Activated naive CD4-positive, alpha-beta T cell treated with anti-CD3 and anti-CD28 coated beads, Interleukin-2, amount 10 ng/mL, durations not matched to agents 7 days and 5 days (primary cell): ENCODE results near the gene MGAT5B.
"Not testable (repeated sequence)": the region's sequence is repeated elsewhere in the genome, so short reads cannot be mapped to it uniquely, and the experiment has no call there.

Experiments
- CTCF ChIA-PET: fragments of 350-600 bp; sonication (Branson Sonifier 250); formaldehyde crosslinking; loops from one replicate; lab custom pipeline; 2021; ENCODE audit warnings: antibody characterized with exemption; lab: Charles Lee
- DNase-seq: peaks from one replicate; pipeline ENCODE4 v3.0.0-alpha.2; 2020
- H3K27ac Mint-ChIP-seq: one replicate; pipeline ENCODE4 v1.8.0; 2021; ENCODE audit warnings: mild to moderate bottlenecking, moderate library complexity, mixed read lengths
- H3K27me3 Mint-ChIP-seq: one replicate; pipeline ENCODE4 v1.8.0; 2021; ENCODE audit warnings: mild to moderate bottlenecking, mixed read lengths
- H3K36me3 Mint-ChIP-seq: one replicate; pipeline ENCODE4 v1.8.0; 2021; ENCODE audit warnings: mixed read lengths
- H3K4me1 Mint-ChIP-seq: one replicate; pipeline ENCODE4 v1.8.0; 2021; ENCODE audit warnings: mixed read lengths
- H3K4me3 Mint-ChIP-seq: one replicate; pipeline ENCODE4 v1.8.0; 2021; ENCODE audit warnings: mild to moderate bottlenecking, moderate library complexity, mixed read lengths
- H3K9me3 Mint-ChIP-seq: one replicate; pipeline ENCODE4 v1.8.0; 2021; ENCODE audit warnings: mixed read lengths

Gene MGAT5B

GRCh38 chr17:76841776-76842405 lies 26.3 kb upstream of the MGAT5B start:
- Mint-ChIP-seq H3K27ac (no peak overlapping the region), H3K36me3 (no peaks in the 10 kb centered on the region), H3K4me3 (no peak overlapping the region), H3K9me3 (no peaks in the 10 kb centered on the region), H3K27me3 (peaks cover 89% of the 10 kb centered on the region), H3K4me1 (peaks cover 19% of the 10 kb centered on the region)
- DNase-seq = no peak
- CTCF ChIA-PET = interaction anchor here (0.8 kb wide), 1 partner anchor 214 kb away, joined by 3 read pairs; no protein-coding TSS in a partner anchor

GRCh38 chr17:76843068-76843467 lies 25.1 kb upstream of the MGAT5B start:
- DNase-seq, H3K4me3 Mint-ChIP-seq, CTCF ChIA-PET, H3K27ac Mint-ChIP-seq, H3K36me3 Mint-ChIP-seq, H3K9me3 Mint-ChIP-seq: not testable (repeated sequence)
- peaks cover 19% of the 10 kb centered on the region for H3K4me1 Mint-ChIP-seq
- peaks cover 94% of the 10 kb centered on the region for H3K27me3 Mint-ChIP-seq

GRCh38 chr17:76843703-76844484 lies 24.3 kb upstream of the MGAT5B start:
- Mint-ChIP-seq H3K27ac (no peak overlapping the region), H3K4me1 (peaks cover 19% of the 10 kb centered on the region), H3K36me3 (no peaks in the 10 kb centered on the region), H3K9me3 (no peaks in the 10 kb centered on the region), H3K27me3 (peaks cover 93% of the 10 kb centered on the region), H3K4me3 (no peak overlapping the region)
- CTCF ChIA-PET = interaction anchor here (0.6 kb wide), 2 partner anchors 49 to 111 kb away, joined by 3 read pairs; no protein-coding TSS in a partner anchor
- no peak for DNase-seq

GRCh38 chr17:76844485-76844829 lies 23.7 kb upstream of the MGAT5B start:
- H3K4me3 Mint-ChIP-seq = no peak overlapping the region
- CTCF ChIA-PET = interaction anchor here (0.6 kb wide), 2 partner anchors 50 to 111 kb away, joined by 3 read pairs; no protein-coding TSS in a partner anchor
- H3K4me1 Mint-ChIP-seq = peaks cover 17% of the 10 kb centered on the region
- no peak for DNase-seq
- H3K9me3 Mint-ChIP-seq = no peaks in the 10 kb centered on the region
- peaks cover 88% of the 10 kb centered on the region for H3K27me3 Mint-ChIP-seq
- H3K27ac Mint-ChIP-seq = no peak overlapping the region
- H3K36me3 Mint-ChIP-seq = no peaks in the 10 kb centered on the region

GRCh38 chr17:76844846-76845245 lies 23.4 kb upstream of the MGAT5B start:
- CTCF ChIA-PET = no interaction called here
- Mint-ChIP-seq H3K9me3 (no peaks in the 10 kb centered on the region), H3K27me3 (peaks cover 85% of the 10 kb centered on the region), H3K4me1 (peaks cover 13% of the 10 kb centered on the region), H3K4me3 (no peak overlapping the region), H3K36me3 (no peaks in the 10 kb centered on the region), H3K27ac (no peak overlapping the region)
- DNase-seq = no peak

- Mint-ChIP-seq H3K9me3 (no peaks in the 10 kb centered on the region), H3K4me1 (peaks cover 6% of the 10 kb centered on the region), H3K4me3 (no peak overlapping the region), H3K27ac (no peak overlapping the region), H3K27me3 (peaks cover 85% of the 10 kb centered on the region), H3K36me3 (no peaks in the 10 kb centered on the region)
- CTCF ChIA-PET = interaction anchor here (1.5 kb wide), 1 partner anchor 211 kb away, joined by 4 read pairs; no protein-coding TSS in a partner anchor
- DNase-seq = no peak
Observed at GRCh38 chr17:76845541-76846017, 22.6 kb upstream of the MGAT5B start.

- no peak overlapping the region for H3K27ac Mint-ChIP-seq
- no peaks in the 10 kb centered on the region for H3K4me1 Mint-ChIP-seq
- H3K36me3 Mint-ChIP-seq = no peaks in the 10 kb centered on the region
- H3K4me3 Mint-ChIP-seq = no peak overlapping the region
- H3K9me3 Mint-ChIP-seq = no peaks in the 10 kb centered on the region
- CTCF ChIA-PET = interaction anchor here (1.0 to 1.5 kb wide), 3 partner anchors 10 to 209 kb away, joined by 3 to 4 read pairs (median 3); no protein-coding TSS in a partner anchor
- peaks cover 79% of the 10 kb centered on the region for H3K27me3 Mint-ChIP-seq
- DNase-seq = no peak
Observed at GRCh38 chr17:76847031-76847430, 21.2 kb upstream of the MGAT5B start.

GRCh38 chr17:76848670-76849069 lies 19.5 kb upstream of the MGAT5B start:
- H3K4me3 Mint-ChIP-seq = no peak overlapping the region
- DNase-seq = no peak
- H3K27ac Mint-ChIP-seq = no peak overlapping the region
- no peaks in the 10 kb centered on the region for H3K36me3 Mint-ChIP-seq
- H3K27me3 Mint-ChIP-seq = peaks cover 73% of the 10 kb centered on the region
- CTCF ChIA-PET = no interaction called here
- H3K9me3 Mint-ChIP-seq = no peaks in the 10 kb centered on the region
- H3K4me1 Mint-ChIP-seq = no peaks in the 10 kb centered on the region

GRCh38 chr17:76849160-76849559 lies 19.0 kb upstream of the MGAT5B start:
- CTCF ChIA-PET, H3K36me3 Mint-ChIP-seq, H3K4me3 Mint-ChIP-seq, H3K9me3 Mint-ChIP-seq, H3K27ac Mint-ChIP-seq, DNase-seq, H3K4me1 Mint-ChIP-seq: not testable (repeated sequence)
- peaks cover 73% of the 10 kb centered on the region for H3K27me3 Mint-ChIP-seq

- H3K9me3 Mint-ChIP-seq = no peaks in the 10 kb centered on the region
- no peaks in the 10 kb centered on the region for H3K36me3 Mint-ChIP-seq
- H3K27ac Mint-ChIP-seq = no peak overlapping the region
- no peak for DNase-seq
- H3K27me3 Mint-ChIP-seq = peaks cover 57% of the 10 kb centered on the region
- H3K4me3 Mint-ChIP-seq = no peak overlapping the region
- CTCF ChIA-PET = interaction anchor here (1.4 kb wide), 1 partner anchor 15 kb away, joined by 4 read pairs; no protein-coding TSS in a partner anchor
- H3K4me1 Mint-ChIP-seq = no peaks in the 10 kb centered on the region
Observed at GRCh38 chr17:76852843-76853242, 15.4 kb upstream of the MGAT5B start.

GRCh38 chr17:76855105-76855504 lies 13.1 kb upstream of the MGAT5B start:
- no peaks in the 10 kb centered on the region for H3K9me3 Mint-ChIP-seq
- no peak overlapping the region for H3K4me3 Mint-ChIP-seq
- no peak overlapping the region for H3K27ac Mint-ChIP-seq
- CTCF ChIA-PET = no interaction called here
- DNase-seq = no peak
- H3K27me3 Mint-ChIP-seq = peaks cover 52% of the 10 kb centered on the region
- no peaks in the 10 kb centered on the region for H3K36me3 Mint-ChIP-seq
- H3K4me1 Mint-ChIP-seq = no peaks in the 10 kb centered on the region

- CTCF ChIA-PET = no interaction called here
- Mint-ChIP-seq H3K27ac (no peak overlapping the region), H3K4me1 (no peaks in the 10 kb centered on the region)
Observed at GRCh38 chr17:76862079-76862478, 6.1 kb upstream of the MGAT5B start.

GRCh38 chr17:76862494-76862893 lies 5.7 kb upstream of the MGAT5B start:
- Mint-ChIP-seq H3K4me1 (peaks cover under 1% of the 10 kb centered on the region), H3K27me3 (peaks cover 37% of the 10 kb centered on the region), H3K4me3 (no peak overlapping the region), H3K9me3 (no peaks in the 10 kb centered on the region), H3K27ac (no peak overlapping the region), H3K36me3 (no peaks in the 10 kb centered on the region)
- CTCF ChIA-PET = interaction anchor here (0.5 kb wide), 1 partner anchor 150 kb away, joined by 3 read pairs; no protein-coding TSS in a partner anchor
- no peak for DNase-seq

More at GRCh38 chr17:76862079-76862478, 6.1 kb upstream of the MGAT5B start:
- no peak for DNase-seq
- peaks cover 33% of the 10 kb centered on the region for H3K27me3 Mint-ChIP-seq
- H3K4me3 Mint-ChIP-seq = no peak overlapping the region
- no peaks in the 10 kb centered on the region for H3K9me3 Mint-ChIP-seq
- H3K36me3 Mint-ChIP-seq = no peaks in the 10 kb centered on the region

- H3K36me3 Mint-ChIP-seq = no peaks in the 10 kb centered on the region
Observed at GRCh38 chr17:76864024-76864423, 4.2 kb upstream of the MGAT5B start.

More at GRCh38 chr17:76864024-76864423, 4.2 kb upstream of the MGAT5B start:
- Mint-ChIP-seq H3K4me3 (no peak overlapping the region), H3K27me3 (peaks cover 47% of the 10 kb centered on the region), H3K27ac (no peak overlapping the region), H3K9me3 (no peaks in the 10 kb centered on the region), H3K4me1 (peaks cover 7% of the 10 kb centered on the region)
- CTCF ChIA-PET = interaction anchor here (1.2 kb wide), 1 partner anchor 192 kb away, joined by 6 read pairs; no protein-coding TSS in a partner anchor
- no peak for DNase-seq
